GM12873 (cell line): ENCODE measurements around the gene NEIL1.

ENCODE experiments used
- CTCF ChIP-seq: IDR thresholded peaks from 2 replicates; pipeline ENCODE4 v1.5.1; 2012; ENCODE audit warnings: low read depth, mild to moderate bottlenecking, moderate library complexity, low read length, control low read depth; ENCODE audit not compliant: insufficient read depth; ENCODE audit errors: missing control alignments

The NEIL1 gene

DNA sequence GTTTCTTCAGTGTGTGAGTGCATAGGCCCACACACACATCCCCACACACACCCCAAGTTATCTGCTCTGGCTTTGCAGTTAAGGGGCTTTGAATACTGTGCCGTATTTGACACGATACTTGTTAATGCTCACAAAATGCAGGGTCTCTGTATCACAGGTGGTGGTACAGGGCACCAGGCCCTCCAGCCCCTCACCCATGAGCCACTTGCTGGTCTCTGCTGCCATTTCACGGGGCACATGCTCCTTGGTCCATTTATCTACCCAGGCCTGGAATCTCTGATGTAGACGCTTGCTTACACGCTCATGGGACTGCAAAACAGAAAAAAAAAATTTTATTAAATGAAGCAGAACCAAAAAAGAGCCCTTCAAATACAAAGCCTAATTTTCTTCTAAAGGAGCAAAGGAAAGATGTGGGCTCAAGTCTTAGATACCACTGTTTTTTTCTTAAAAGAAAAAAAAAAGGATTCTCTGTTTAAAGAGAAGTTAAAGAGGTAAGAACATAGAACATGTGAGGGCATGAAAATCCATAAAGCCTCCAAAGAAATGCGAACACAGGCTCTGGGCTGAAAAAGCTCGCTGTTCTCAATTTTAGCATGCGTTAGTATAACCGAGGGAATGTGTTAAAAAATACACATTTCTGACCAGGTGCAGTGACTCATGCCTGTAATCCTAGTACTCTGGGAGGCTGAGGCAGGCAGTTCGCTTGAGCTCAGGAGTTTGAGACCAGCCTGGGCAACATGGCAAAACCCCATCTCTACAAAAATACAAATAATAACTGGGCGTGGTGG, 25.3 kb downstream of the NEIL1 start:
- no peak for TF ChIP-seq CTCF

DNA sequence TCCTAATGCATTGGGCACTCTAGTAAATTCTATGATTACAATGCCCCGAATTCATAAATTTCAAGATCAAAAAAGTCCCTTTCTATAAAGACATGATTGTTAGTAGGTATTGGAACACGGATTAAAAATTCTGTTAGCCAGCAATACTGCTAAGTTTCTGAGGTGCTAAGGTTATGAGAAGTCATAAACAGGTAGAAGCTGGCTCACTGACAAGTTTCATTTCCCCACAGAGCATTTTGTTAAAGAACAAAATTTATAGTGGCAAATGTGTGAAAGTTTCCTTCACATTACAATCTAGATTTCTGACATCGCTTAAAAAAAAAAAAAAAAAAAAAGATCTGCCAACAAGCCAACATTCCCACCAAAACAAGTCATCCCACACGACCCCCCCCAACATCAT, 33.9 kb downstream of the NEIL1 start:
- no peak for TF ChIP-seq CTCF

- no peak for TF ChIP-seq CTCF
Observed at GRCh38 chr15:75389791-75390382, 43.0 kb downstream of the NEIL1 start.

- TF ChIP-seq CTCF, result no peak
Observed at GRCh38 chr15:75397494-75397893, 50.7 kb downstream of the NEIL1 start.

DNA sequence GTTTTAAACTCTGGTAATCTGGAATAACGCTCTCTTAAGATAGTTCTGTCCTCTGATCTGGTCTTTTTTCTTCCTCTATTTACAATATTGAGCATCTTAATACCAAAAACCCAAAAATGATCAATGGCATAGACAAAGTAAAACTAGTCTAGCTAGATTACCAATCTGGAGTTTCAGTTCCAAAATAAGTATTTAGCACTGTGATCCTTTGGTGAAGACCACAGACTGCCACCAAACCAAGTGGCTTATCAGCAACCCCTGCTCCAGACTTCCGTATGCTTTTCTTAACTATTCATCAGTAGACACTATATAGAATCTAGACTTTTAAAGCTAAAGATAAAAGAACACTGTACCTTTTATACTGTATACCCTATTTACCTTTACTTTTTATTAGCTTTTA, 57.1 kb downstream of the NEIL1 start:
- no peak for TF ChIP-seq CTCF
